ENCODE data around the gene ETV1.
"Not testable (repeated sequence)": the region's sequence is repeated elsewhere in the genome, so short reads cannot be mapped to it uniquely, and the experiment has no call there.

ETV1 gene

DNA sequence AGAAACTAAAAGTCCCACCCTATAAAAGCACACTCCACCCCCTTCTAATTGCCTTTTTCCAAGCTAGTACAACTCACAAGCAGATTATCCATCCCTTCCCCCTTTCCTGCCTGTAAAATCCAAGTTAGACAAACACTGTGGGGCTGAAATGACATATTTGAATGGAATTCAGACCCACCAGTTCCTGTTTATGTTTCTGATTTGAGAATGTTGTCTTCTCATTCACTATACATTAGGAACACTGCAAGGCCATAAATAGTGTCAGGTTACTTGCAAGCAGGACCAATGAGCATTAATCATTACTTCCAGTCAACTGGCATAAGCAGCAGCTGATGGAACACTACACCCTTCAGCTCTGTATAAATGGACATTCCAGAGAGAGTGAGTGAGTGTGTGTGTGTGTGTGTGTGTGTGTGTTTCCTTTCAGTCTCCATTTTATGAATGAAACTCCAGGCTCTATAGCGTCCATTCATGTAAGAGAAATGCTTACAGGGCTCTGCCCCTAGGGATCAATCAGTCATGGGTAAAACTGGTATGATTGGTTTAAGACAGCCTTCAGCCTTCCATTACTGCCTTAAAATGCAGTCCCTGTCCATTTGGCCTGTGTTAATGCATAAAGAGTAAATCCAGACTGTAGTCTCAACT is 69.3 kb downstream of the ETV1 start:
- DNase-seq = no peak

DNA sequence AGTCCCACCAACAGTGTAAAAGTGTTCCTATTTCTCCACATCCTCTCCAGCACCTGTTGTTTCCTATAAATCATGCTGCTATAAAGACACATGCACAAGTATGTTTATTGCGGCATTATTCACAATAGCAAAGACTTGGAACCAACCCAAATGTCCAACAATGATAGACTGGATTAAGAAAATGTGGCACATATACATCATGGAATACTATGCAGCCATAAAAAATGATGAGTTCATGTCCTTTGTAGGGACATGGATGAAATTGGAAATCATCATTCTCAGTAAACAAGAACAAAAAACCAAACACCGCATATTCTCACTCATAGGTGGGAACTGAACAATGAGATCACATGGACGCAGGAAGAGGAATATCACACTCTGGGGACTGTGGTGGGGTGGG is 71.1 kb downstream of the ETV1 start:
- not testable (repeated sequence) for DNase-seq

DNA sequence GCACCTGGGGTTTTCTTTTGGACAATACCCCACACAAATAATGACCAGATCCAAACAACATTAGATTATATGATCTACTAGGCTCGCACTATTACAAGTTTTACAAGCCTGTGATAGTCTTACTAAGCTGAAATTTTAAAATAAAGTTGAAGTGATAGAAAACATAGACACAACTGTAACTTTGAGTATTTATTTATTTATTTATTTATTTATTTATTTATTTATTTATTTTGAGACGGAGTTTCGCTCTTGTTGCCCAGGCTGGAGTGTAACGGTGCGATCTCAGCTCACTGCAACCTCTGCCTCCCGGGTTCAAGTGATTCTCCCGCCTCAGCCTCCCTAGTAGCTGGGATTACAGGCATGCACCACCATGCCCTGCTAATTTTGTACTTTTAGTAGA is 72.4 kb downstream of the ETV1 start:
- DNase-seq = not testable (repeated sequence)

DNA sequence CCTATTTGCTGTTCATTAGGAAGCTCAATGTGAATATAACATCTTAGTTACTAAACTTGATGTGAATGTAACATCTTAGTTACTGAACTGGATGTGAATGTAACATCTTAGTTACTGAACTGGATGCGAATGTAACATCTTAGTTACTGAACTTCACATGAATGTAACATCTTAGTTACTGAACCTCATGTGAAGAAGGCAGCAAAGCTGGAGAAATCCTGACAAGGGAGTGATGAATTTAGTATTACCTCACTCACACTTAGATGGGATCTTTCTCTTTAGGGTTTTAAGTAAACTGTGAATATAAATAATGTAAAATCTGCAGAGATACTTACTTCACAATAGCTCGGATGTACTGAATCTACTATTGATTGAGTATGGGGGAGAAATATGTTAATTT is 73.6 kb downstream of the ETV1 start:
- no peak for DNase-seq

DNA sequence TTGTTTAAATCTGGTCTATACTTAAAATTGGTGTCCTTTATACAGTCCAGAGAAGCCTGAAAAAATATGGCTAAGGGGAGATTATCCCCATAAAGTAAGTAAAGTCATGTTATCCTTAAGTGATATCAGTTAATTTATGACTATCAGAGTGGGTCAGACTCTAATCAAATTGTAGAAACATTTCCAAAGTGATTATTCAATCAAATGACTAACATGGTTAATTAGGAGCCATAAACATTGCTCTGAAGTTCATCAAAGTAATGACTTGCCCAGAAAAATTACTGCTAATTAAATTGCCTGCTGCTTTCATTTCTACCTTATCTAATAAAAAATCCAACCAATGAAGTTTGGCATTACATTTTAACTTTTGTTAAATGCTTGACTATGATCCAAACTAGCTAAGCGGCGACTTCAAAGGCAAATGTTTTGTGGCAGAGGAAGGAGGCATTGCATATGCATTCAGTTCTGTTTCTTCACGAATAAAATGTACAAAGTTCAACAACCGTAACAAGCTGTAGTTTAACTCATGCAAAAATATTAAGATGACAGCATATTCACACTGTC is 76.7 kb downstream of the ETV1 start:
- no peak for DNase-seq

DNA sequence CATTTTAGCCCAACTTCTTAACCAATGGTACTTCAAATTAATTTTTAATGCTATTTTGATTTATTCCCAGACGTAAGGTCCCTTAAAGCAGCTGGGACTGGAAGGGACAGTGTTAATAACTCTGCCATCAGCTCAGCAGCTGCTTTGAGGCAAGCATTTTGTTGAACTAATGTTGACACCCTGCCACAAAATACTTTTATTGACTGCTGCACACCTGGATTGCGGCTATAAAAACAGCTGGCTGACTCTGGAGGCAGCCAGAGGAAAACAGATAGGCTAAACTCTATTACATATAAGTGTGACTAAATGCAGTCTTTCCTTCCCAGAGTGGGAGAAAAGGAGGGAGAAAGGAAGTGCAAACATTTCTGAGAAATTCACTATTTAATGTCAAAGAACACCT is 77.6 kb downstream of the ETV1 start:
- DNase-seq = no peak

DNA sequence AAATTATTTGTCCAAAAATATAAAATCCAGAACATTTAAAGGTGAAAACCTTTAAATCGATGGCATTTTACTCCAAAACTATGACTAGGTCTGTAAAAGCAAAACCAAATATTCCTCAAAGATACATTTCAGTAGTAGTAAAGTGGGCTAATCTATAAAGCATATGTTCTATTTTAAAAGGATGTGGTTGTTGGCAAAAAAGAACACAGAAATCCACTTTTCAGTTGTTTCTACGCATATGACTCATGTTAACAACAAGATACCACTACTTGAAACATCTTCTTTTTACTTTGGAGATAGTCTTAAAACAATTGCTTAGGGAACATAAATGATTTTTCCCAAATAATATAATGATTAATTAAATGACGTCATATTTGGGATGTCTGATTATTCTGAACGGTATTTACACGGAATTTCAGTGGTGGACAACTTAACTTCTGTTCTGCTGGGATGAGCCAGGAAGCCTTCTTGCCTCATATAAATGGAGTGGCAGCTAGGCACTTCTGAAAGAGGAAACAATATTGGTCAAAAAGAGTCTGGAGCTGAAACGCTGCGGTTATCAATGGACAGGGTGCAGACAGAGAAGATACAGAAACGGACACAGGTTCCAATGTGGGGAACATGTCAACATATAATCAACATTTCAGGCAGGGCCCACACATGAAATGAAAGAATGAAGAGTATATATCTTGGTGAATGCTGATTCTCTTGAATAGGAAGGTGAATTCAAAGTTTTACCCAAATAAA is 78.5 kb downstream of the ETV1 start:
- no peak for DNase-seq

DNA sequence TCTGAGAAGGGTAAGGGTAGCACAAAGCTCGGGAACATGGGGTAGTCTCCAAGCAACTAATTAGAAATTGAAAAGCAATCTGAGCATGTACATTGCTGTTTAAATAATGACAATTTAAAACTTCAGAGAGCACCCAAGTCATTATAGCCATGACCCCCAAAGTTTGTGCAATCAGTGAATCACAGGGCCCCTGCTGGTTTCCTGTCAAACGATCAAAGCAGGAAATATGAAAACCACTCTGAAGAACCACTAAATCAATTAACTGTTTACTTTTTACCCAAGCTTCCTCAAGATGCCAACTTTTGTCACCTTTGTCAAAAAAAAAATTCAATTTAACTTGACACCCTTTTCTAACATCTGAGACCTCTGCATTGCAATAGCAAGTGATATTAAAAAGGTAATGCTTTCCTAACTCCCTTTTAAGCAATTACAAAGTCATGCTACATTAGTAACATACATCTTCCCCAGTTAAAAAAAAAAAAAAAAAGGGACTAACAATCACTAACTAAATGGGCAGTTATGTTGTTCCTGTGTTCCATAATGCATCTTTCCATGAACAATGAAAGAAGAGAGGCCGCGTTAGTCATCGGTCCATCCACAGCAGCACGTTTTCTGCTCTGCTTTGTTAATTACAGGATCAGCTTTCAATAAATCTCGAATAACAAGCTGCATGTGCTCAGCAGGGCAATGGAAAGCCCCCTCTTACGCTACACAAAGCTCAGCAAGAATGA is 80.6 kb downstream of the ETV1 start:
- DNase-seq = no peak

DNA sequence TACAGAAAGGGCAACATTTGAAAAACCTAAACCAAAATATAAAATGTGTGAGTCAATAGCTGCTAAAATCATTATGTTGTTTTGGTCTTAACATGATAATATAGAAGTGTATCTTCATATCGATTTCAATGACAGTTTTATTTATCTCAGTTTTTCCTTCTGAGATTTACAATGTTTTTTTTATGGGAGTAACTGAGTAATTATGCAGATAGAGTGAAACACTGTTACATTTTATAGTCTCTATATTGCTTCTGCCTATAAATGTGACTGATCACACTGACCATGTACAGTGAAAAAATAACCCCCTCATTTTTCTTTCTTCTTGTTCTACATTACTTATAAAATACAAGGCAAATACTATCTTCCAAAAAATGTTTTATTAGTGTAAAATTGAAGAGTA is 81.6 kb downstream of the ETV1 start:
- no peak for DNase-seq

DNA sequence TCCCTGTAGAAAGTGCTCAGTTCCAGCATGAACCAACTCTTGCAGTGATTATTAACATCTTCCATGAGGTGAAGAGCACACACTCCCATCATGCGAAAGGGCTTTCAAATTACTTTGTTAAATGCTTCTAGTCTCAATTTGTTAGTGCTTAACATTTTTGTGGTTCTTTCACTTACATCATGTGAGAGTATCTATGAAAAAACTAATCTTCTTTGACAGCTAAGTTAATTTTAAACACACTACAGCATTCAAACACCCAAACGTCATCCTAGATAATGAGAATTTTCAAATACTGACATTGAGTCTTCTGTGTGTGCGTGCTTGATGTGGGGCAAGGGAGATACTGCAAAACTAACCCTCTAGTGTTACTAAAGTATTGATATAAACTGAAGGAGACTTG is 84.8 kb downstream of the ETV1 start:
- DNase-seq = no peak

DNA sequence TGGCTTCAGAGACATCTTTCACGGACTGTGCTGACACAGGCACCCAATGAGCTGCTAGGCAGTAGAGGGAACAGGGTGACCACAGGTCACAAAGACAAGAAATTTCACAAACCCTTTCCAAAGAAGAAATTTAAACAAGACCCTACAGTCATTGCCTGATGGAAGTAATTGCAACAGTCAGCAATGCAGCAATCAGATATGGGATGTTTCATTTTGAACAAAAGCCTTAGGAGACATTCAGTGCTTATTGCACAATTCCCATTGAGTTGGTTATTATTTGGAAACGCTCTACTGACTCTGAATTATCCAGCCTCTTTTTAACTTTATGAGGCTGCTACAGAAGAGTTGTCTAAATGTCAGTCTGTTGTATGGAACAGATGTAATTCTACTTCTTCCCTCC is 85.5 kb downstream of the ETV1 start:
- no peak for DNase-seq

DNA sequence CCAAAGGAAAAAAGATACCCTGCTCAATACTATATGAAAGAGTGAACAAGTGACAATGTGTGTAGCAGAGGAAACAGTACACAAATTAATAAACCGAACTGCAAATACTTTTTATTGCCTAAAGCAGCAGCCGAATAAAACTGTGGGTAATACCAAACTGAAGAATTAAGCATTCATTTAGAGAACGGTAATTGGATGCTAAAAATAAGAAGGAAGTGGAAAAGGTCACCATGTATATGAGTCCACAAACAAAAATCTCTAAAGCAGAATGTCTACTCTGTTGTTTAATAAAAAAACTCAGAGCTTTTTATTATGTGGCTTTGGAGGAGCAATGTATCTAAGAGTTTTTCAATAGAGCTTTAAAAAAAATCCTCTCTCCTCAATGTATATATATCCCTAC is 87.9 kb downstream of the ETV1 start:
- no peak for DNase-seq

DNA sequence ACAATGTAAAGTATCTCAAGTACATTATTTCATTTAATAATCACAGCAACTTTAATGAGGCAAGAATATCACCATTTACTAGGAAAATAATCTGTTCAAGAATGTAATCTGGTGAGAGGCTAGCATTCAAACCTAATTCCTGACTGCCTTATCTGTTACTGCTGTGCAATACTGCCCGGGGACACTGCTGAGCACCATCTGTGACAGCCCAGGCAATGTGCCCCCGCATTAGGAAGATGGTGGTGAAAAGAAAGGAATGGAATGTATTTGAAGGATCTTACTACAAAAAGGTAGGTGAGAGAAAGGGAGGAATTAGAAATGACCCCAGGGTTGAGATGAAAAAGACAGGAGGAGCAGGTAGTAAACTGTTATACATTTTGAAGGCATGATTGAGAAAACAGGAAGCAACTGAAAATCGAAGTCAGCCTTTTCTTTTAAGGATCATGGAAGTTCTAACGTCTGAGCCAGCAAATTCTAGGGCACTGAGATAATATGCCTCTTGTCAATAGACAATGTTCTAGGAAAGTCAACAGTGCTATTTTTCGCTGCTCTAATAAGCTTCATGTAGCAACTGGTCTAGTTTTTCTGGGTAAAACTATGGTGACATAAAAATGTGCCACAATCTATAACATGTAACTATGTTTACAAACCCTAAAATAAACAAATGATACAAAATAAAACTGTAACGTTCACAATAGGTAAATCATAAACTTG is 90.4 kb downstream of the ETV1 start:
- no peak for DNase-seq

DNA sequence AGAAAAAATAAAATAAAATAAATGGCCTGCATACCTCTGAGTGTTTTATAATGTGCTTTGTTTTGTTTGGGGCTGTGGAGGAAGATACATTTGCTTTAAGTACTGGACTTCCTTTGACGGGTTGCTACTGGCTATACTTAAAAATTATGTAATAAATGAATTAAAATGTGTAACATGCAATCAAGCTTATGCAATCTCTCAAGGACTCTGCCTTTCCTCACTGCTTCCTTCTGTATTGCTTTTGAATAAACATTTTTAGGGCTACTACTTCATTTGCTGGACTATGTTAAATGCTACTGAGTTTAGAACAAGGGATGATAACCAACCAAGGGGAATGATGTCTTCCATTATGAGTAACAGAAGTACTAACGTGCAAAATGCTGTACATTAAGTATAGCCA is 91.6 kb downstream of the ETV1 start:
- DNase-seq = no peak

DNA sequence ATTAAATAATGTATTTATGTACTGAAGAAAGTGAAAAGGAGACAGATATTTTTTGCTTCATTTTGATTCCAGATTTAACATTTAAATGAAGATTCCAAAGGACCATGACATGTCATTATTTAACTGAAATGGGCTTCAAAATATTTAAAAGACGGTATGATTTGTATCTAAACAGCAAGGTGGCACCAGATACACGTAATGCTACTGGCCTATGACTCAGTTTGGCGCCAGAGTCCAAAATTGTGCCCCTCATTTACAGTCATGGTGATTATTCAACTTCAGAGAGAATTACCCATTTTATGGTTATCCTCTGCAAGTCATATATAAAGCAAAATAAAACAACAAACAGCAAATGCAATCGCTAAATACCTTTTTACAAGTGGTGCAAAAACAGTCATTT is 94.5 kb downstream of the ETV1 start:
- no peak for DNase-seq

DNA sequence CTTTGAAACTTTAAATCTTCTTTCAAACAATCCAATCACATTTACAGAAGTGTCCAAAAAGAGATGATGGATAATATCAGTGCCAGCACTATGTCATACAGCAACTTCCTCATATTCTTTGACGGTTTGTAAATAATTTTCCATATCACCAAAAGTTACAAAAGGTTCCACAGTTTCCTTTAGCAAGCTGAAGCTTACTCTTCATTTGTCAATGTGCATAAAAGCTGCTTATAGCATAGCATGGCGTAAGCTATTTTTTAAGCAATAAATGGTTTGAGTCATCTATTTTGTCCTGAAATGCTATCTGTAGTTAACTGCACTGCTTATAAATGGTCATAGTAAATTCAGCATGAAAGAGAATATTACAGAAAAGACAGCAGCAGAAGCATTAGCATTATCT is 95.1 kb downstream of the ETV1 start:
- DNase-seq = no peak

DNA sequence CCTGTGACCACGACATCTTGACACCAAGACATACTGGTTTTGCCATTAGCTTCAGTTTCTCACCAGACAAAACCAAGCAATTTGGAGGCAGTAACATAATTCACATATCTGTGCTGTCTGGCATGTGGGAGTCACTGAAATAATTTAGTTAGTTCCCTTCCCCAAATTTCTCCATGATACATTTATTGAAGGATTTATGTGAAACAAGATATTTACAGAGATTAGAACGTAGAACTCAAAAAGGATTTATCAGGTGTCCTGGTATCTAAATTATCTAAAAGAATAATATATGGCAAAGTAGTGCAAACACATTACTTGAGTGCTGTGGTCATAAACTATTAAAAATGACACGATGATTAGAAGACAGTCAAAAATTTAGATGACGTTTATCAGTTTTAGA is 98.7 kb downstream of the ETV1 start:
- DNase-seq = no peak

DNA sequence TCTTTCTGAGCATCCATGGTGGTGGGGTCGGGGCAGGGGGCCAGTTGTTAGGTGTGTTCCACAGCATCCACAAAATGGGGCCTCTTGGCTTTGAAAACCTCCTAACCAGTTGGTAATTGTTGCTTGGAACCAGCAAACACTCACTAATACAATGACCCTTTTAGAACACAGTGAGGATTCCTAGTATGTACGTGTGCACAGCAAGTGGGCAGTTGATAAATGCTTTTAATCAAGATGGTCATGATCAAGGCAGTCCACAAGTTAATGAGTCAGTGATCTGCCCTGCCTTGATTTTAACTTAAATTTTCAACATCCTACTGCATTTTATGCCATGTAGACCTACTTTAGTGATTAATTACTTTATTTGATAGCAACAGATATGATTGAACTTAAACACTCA is 103.1 kb downstream of the ETV1 start:
- no peak for DNase-seq

DNA sequence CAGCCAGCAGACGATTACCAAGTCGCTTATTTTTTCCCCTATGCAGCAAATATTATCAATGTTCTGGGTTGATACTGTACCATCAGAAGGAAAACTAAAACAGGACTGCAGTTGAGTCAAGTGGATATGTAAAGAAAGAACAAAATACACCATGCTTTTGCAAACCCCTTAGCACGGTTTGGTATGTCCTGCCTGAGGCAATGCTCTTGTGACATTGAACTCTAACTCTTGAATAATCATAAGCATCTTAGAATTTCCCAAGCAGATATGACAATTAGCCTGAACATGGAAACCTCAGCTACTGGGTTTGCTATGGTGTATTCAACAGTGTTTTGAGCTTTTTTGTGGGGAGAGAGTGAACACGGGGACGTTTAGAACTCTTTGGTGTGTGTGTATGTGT is 107.4 kb downstream of the ETV1 start:
- DNase-seq = no peak

DNA sequence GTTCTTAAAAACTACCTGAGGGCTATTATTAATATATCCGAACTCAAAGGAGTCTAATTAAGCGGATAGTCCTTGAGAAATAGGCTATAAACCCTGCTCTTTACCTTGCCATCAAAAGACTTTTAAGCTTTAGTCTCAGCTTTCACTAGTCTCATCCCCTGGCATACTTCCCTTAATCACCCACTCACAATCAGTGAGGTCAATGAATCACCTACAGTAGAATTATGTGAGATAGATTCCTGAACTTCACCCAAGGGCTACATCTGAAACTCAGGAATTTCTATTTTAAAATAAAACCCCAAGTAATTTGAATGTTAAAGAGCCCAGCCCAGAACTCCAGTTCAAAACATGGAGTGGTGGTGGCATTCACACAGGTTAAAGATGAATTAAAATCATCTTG is 108.7 kb downstream of the ETV1 start:
- no peak for DNase-seq

DNA sequence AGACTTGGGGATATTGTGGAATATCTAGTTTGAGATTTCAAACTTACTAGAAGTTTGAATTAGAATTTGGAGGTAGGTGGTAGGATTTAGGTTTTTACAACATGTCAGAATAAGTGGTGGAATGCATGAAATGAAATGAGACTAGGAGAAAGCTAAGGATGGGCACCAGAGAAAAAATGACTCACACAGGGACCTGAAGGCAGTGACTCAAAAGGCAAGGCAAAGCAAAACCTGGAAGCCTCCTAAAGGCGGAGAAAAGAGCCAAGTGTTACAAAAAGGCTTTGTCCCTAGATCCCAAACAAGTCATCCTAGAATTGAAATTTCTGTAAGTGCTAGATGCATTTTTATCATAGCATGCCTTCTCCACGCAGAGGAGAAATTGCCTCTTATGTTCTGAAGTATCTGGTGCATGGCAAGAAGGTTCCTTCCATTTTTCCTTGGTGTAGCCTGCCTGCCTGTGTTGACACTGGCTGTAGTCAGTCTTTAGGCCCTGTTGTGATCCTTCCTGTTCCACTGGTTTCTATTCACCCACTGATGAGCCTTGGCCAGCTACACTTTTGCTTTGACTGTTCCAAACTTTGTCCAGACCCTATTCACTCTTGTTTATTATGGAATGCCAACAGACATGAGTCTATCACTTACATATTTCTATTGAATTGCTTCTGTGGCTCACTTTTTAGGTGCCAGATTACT is 109.3 kb downstream of the ETV1 start:
- no peak for DNase-seq

DNA sequence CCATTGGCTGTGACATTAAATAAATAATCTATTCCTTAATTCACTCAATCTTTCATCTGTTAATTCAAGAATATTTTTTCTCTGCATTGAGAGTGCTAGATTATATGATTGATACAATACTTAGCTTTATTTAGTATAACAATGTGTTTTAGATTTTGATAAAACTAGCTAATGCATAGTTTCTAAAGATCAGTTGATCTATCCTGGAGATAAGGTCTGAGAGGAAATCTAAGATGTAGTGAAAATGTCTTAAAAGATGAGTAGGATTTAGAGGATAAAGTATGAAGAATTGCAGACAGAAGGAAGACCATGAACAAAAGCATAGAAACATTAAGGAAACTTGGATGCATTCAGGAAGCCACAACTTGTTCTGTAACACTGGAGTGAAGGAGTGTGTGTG is 110.3 kb downstream of the ETV1 start:
- DNase-seq = no peak

DNA sequence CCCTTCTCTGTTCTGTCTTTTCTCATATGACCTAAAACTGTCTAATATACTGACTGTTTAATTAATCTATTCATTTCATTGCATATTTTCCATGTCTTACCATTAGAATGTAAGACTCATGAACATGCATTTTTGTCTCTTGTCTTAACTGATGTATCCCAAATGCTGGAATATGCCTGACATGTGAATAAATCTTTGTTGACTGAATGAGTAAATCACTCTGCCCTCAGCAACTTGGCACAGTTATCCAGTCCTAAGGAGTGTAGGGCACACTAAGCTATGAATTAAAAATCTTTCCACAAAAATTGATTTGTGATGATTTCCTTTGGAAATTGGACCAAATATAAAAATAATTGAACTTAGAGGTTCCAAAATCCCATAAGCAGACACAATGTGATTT is 111.3 kb downstream of the ETV1 start:
- no peak for DNase-seq

Measured in cortex of kidney (tissue), 1 donor.